Body of pancreas (tissue), 4 donors: ENCODE measurements around the gene ZNF469.

Experiments used
- CTCF ChIP-seq, 7 experiments: fragments of 450-650 bp in 4 of 7; fragments of 200-600 bp in 3 of 7; sonication (generic) in 3 of 7; IDR thresholded peaks; one replicate each; pipeline ENCODE4 v1.5.1; 2016 to 2019; ENCODE audit warnings: antibody characterized with exemption in 7 of 7
- POLR2A ChIP-seq, 3 donors: fragments of 450-650 bp; IDR thresholded peaks; one replicate each; pipeline ENCODE4 v1.6.1; 2016; ENCODE audit warnings: antibody characterized with exemption in 3 of 3, mild to moderate bottlenecking in 2 of 3

GRCh38 chr16:88346680-88347505, 35.9 kb upstream of the ZNF469 start:
- no peak for TF ChIP-seq POLR2A (IDR thresholded peaks at IDR 0.05)
- TF ChIP-seq CTCF (IDR thresholded peaks at IDR 0.05), result no peak
